Skeletal muscle satellite cell (primary cell): ENCODE results near the gene HSP90B1.

Experiments used
- H3K27me3 ChIP-seq: 2 replicates; pipeline ENCODE4 v1.7.0; 2013; ENCODE audit warnings: low read length; ENCODE audit not compliant: control insufficient read depth, insufficient read depth
- H3K36me3 ChIP-seq: 2 replicates; pipeline ENCODE4 v1.7.0; 2013; ENCODE audit warnings: mild to moderate bottlenecking, control low read depth, low read length; ENCODE audit not compliant: insufficient read depth
- H3K4me1 ChIP-seq: 2 replicates; pipeline ENCODE4 v1.7.0; 2013; ENCODE audit warnings: low read length; ENCODE audit not compliant: control insufficient read depth, insufficient read depth
- H3K4me2 ChIP-seq: 2 replicates; pipeline ENCODE4 v1.7.0; 2013; ENCODE audit warnings: mild to moderate bottlenecking, low read length
- H3K4me3 ChIP-seq: 2 replicates; pipeline ENCODE4 v1.7.0; 2013; ENCODE audit warnings: low read length
- H3K9ac ChIP-seq: 2 replicates; pipeline ENCODE4 v1.7.0; 2013; ENCODE audit warnings: mild to moderate bottlenecking, low read depth, low read length, moderate library complexity
- H3K9me3 ChIP-seq: replicated peaks from 2 replicates; pipeline ENCODE4 v1.7.0; 2013; ENCODE audit warnings: mild to moderate bottlenecking, control low read depth, low read length

Gene HSP90B1

DNA sequence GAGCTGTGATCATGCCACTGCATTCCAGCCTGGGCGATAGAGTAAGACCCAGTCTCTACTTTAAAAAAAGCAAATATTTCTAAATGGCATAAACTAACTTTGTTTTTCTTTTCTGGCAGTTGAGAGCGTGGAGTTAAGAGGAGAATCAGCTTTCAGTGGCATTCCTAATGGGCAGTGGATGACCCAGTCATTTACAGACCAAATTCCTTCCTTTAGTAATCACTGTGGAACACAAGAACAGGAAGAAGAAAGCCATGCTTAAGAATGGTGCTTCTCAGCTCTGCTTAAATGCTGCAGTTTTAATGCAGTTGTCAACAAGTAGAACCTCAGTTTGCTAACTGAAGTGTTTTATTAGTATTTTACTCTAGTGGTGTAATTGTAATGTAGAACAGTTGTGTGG is 56.6 kb downstream of the HSP90B1 start:
- no peak overlapping the region for H3K4me3 ChIP-seq
- no peak overlapping the region for H3K9ac ChIP-seq
- H3K27me3 ChIP-seq = no peaks in the 10 kb centered on the region
- no peak overlapping the region for H3K4me2 ChIP-seq
- H3K36me3 ChIP-seq = peaks cover 62% of the 10 kb centered on the region
- H3K9me3 ChIP-seq = no peaks in the 10 kb centered on the region
- peaks cover 5% of the 10 kb centered on the region for H3K4me1 ChIP-seq

DNA sequence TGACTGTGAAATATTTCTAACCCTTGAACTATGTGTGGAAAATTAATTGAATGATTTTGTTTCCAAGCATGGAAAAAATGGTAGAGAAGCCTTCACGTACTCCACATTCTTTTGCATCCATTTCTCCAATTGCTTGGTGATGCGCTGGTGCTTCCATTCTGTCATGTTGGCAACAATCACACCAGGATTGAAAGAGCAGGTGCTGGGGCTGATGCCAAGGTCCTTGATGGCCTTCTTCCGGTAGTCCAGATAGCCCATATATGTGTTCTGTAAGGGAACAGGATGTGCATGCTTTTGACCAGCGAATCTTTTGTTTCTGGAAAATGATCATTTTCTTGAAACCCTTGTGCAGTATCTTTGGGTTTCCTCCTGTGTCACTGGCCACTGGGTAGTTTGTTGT is 64.0 kb downstream of the HSP90B1 start:
- H3K4me3 ChIP-seq = no peak overlapping the region
- H3K27me3 ChIP-seq = no peaks in the 10 kb centered on the region
- no peak overlapping the region for H3K9ac ChIP-seq
- H3K36me3 ChIP-seq = peaks cover 6% of the 10 kb centered on the region
- no peak overlapping the region for H3K4me2 ChIP-seq
- H3K9me3 ChIP-seq = no peaks in the 10 kb centered on the region
- H3K4me1 ChIP-seq = peaks cover 11% of the 10 kb centered on the region

DNA sequence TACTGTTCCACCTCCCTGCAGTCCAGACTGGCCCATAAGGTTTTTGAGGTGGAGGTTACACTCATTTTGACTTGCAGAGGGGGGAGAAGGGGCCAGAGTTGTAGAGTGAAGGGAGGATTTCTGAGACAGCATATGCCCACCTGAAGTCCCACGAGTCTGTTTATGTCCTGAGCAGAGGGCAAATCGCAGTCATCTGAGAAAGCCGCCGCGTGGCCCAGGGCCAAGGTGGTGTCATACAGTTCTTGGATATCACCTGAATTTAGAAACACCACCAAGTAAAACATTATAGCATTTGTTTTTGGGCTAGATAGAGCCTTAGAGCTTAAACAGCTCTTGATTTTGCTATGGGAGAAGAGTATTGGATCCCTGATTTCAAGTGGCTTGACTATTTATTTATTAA is 66.4 kb downstream of the HSP90B1 start:
- Histone ChIP-seq H3K36me3 (no peaks in the 10 kb centered on the region), H3K4me1 (peaks cover 11% of the 10 kb centered on the region), H3K9ac (no peak overlapping the region), H3K9me3 (no peaks in the 10 kb centered on the region), H3K4me2 (no peak overlapping the region), H3K27me3 (no peaks in the 10 kb centered on the region), H3K4me3 (no peak overlapping the region)

DNA sequence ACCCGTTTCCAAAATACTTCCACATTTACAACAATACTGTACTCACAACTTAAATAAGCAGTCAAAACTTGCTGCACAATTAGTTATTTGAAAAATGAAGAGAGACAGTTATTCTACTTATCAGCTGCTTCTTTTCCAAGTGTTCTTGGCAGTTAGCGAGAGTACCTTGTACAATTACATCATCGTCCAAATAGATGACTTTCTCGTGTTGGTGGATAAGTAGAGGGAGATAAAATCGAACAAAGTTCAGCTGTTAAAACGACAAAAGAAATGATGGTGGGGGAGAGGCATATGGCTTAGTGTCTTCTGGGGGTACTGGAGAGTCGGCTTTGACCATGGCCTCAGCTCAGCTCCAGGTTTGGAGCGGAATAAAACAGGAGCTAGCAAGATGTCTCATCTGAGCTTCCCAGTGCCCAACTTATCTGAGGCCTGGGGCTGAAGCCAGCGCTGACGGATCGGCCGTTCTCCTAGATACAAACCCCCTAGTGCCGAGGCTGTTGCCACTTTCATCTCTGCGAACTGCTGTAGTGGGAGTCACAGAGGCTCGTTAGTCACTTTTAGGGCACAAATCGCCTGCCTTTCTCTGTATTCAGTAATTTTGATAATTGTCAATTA is 67.2 kb downstream of the HSP90B1 start:
- H3K9me3 ChIP-seq = no peaks in the 10 kb centered on the region
- H3K9ac ChIP-seq = no peak overlapping the region
- no peaks in the 10 kb centered on the region for H3K27me3 ChIP-seq
- H3K4me3 ChIP-seq = no peak overlapping the region
- H3K4me1 ChIP-seq = peaks cover 11% of the 10 kb centered on the region
- H3K4me2 ChIP-seq = no peak overlapping the region
- H3K36me3 ChIP-seq = no peaks in the 10 kb centered on the region
